ENCODE results near the gene RPL36AL. TPM values are rescaled to one million over a fixed set of nuclear protein-coding genes. Genes with fewer than 3 reads are reported as not detected.
A peak's percentile ranks its signal among the peaks of the same experiment; 100 is the strongest.

The RPL36AL gene
- total and polyA plus RNA-seq, 4 experiments from 2014 or later: 416 to 761 (median 555) TPM

DNA sequence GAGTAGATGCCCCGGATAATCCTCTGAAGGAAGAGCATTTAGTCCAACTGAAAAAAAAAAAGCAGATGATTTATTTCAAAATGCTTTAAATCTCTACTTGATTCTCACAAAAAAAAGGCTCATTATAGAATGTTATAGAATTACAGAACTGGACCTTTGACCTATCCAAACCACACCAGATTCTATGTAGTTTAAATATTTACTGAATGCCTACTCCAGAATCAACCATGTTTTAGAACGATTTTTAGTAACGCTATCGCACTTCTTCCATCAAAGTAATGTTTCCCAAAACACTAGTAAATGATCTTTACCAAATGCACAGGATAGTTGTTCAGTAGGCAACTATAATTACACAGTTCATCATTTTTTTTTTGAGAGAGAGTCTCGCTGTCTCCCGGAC, 36.8 kb downstream of the RPL36AL start:
- POLR2A ChIA-PET (ENCODE audit: partially characterized antibody): interaction anchor here (0.9 to 6.2 kb wide), 2 partner anchors 15 to 38 kb away, joined by 4 to 197 read pairs; partner anchors contain the start of genes LRR1, MGAT2 and RPL36AL

DNA sequence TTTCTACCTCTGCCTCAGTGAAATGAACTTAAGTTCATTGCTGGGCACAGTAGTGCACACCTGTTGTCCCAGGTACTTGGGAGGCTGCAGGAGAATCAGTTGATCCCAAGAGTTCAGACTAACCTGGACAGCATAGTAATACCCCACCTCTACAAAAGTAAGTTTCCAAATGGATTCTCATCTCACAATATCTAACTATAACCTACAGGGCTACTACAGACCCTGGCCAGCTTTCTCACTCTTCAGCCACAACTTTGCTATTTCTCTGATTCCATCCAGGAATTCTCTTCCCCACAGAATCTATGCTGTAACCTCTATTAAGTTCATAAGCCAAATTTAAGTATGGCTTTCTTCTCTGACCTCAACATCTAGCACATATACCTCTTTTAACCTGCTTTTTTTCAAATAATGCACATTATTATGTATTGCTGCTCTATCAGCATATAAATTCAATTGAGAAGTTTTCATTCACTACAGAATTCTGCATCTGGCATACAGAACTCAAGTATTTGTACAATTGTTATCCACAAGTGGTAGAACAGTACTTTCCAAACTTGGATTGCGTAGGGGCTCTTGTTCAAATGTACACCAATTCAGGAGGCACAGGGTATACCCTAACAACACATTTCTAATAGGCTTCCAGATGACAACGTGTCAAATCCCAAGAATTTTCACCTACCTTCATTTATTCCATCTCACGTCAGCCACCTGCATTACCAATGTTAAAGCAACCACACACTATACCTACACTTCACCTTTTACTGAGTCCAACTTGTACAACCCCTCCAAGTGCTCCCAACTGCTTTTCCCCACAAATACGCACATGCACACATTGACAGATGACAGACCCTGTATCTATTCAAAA, 38.1 kb downstream of the RPL36AL start:
- Mint-ChIP-seq H3K4me3 (peak overlapping the region in 6 of 8 donors; percentile 4 to 95 (median 40)), H3K27ac (peak overlapping the region in 6 of 7 donors; percentile 49 to 100 (median 68)), H3K36me3 (peaks cover 39 to 71% of the 10 kb centered on the region in 2 donors), H3K9me3 (peaks cover 0 to 12% (median 0%) of the 10 kb centered on the region in 8 donors), H3K27me3 (peaks cover 0 to 4% of the 10 kb centered on the region in 2 donors), H3K4me1 (peaks cover 48 to 88% (median 58%) of the 10 kb centered on the region in 4 donors)
- CTCF ChIA-PET (ENCODE audit: partially characterized antibody): interaction anchor here (1.0 to 1.2 kb wide), 2 partner anchors 38 kb away, joined by 3 to 4 read pairs; partner anchors contain the start of genes MGAT2 and RPL36AL
- H3K4me1 ChIP-seq (ENCODE audit: insufficient read depth, low read length): peaks cover 52% of the 10 kb centered on the region
- H3K27ac ChIP-seq (ENCODE audit: low read depth, low read length): no peak overlapping the region
- H3K9me3 ChIP-seq (ENCODE audit: control insufficient read depth in 1 of 2, low read length in 2 of 2): no peaks in the 10 kb centered on the region
- no peak overlapping the region for H3K4me3 ChIP-seq (ENCODE audit: low read length in 2 of 2)
- H3K36me3 ChIP-seq (ENCODE audit: insufficient read depth, low read length): peaks cover 30% of the 10 kb centered on the region
- no peak for DNase-seq
- POLR2A ChIA-PET (ENCODE audit: partially characterized antibody): interaction anchor here (0.9 to 6.2 kb wide), 2 partner anchors 16 to 40 kb away, joined by 4 to 197 read pairs; partner anchors contain the start of genes LRR1, MGAT2 and RPL36AL
- intact Hi-C loops (cut with micrococcal nuclease): no loop called here
- no peaks in the 10 kb centered on the region for H3K27me3 ChIP-seq (ENCODE audit: insufficient read depth, low read length)

More for the DNA sequence above, 36.8 kb downstream of the RPL36AL start:
- Histone ChIP-seq H3K27ac (ENCODE audit: low read depth, low read length) (peak overlapping the region; percentile 95), H3K36me3 (ENCODE audit: insufficient read depth, low read length) (peaks cover 24% of the 10 kb centered on the region), H3K27me3 (ENCODE audit: insufficient read depth, low read length) (no peaks in the 10 kb centered on the region), H3K9me3 (ENCODE audit: control insufficient read depth in 1 of 2, low read length in 2 of 2) (no peaks in the 10 kb centered on the region), H3K4me3 (ENCODE audit: low read length in 2 of 2) (peak overlapping the region in 1 of 2 donors; percentile 98), H3K4me1 (ENCODE audit: insufficient read depth, low read length) (peaks cover 52% of the 10 kb centered on the region)
- H3K36me3 Mint-ChIP-seq: peaks cover 33 to 63% of the 10 kb centered on the region in 2 donors
- peaks cover 41 to 82% (median 56%) of the 10 kb centered on the region in 4 donors for H3K4me1 Mint-ChIP-seq
- intact Hi-C loops (cut with micrococcal nuclease): no loop called here
- peak overlapping the region; percentile 87 to 98 (median 95) for H3K4me3 Mint-ChIP-seq
- peaks cover 0 to 12% (median 0%) of the 10 kb centered on the region in 8 donors for H3K9me3 Mint-ChIP-seq
- CTCF ChIA-PET (ENCODE audit: partially characterized antibody): interaction anchor here (1.0 kb wide), 1 partner anchor 36 kb away, joined by 4 read pairs; the partner anchor contains the start of gene RPL36AL
- H3K27ac Mint-ChIP-seq: peak overlapping the region; percentile 36 to 100 (median 92)
- H3K27me3 Mint-ChIP-seq: peaks cover 0 to 4% of the 10 kb centered on the region in 2 donors
- no peak for DNase-seq

DNA sequence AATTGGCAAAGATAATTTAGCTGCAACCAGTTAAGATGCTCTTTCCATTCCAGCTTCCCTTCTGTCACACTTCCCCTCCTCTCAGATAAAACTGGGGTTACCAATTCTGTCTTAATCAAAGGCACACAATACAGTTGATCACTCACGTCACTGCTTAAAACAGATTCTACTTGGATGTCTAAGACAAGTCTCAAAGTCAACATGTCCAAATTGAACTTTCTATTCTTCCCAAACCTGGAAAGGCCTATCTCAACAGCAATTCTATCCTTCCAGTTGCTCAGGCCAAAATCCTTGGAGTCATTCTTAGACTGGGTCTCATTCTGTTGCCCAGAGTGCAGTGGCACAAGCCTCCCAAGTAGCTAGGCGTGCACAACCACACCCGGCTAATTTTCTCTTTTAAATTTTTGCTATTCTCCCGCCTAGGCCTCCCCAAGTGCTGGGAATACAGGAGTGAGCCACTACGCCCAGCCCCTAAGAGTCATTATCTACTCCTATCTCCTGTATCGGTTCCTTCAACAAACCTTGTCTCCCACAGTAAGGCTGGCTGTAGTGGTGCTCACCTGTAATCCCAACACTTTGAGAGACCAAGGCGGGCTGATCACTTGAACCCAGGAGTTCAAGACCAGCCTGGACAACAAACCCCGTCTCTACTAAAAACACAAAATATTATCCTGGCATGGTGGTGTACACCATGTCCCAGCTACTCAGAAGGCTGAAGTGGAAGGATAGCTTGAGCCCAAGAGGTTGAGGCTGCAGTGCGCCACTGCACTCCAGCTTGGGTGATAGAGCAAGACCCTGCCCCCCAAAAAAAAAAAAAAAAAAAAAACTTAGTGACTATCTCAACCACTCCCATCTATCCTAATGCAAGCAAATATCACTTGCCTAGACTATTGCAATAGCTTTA, 39.0 kb downstream of the RPL36AL start:
- H3K4me1 Mint-ChIP-seq: peaks cover 46 to 80% (median 55%) of the 10 kb centered on the region in 4 donors
- Histone ChIP-seq H3K4me3 (ENCODE audit: low read length in 2 of 2) (no peak overlapping the region), H3K36me3 (ENCODE audit: insufficient read depth, low read length) (peaks cover 36% of the 10 kb centered on the region), H3K27ac (ENCODE audit: low read depth, low read length) (no peak overlapping the region), H3K4me1 (ENCODE audit: insufficient read depth, low read length) (peaks cover 52% of the 10 kb centered on the region), H3K9me3 (ENCODE audit: control insufficient read depth in 1 of 2, low read length in 2 of 2) (no peaks in the 10 kb centered on the region), H3K27me3 (ENCODE audit: insufficient read depth, low read length) (no peaks in the 10 kb centered on the region)
- H3K27ac Mint-ChIP-seq: peak overlapping the region; percentile 18 to 100 (median 84)
- CTCF ChIA-PET (ENCODE audit: partially characterized antibody): interaction anchor here (1.1 to 1.2 kb wide), 2 partner anchors 39 to 53 kb away, joined by 3 to 5 read pairs; partner anchors contain the start of genes MGAT2 and RPL36AL
- peak overlapping the region in 5 of 8 donors; percentile 13 to 45 (median 40) for H3K4me3 Mint-ChIP-seq
- POLR2A ChIA-PET (ENCODE audit: partially characterized antibody): interaction anchor here (0.6 to 1.2 kb wide), 2 partner anchors 9 to 545 kb away, joined by 3 read pairs; no protein-coding TSS in a partner anchor
- H3K27me3 Mint-ChIP-seq: peaks cover 0 to 4% of the 10 kb centered on the region in 2 donors
- peaks cover 46 to 73% of the 10 kb centered on the region in 2 donors for H3K36me3 Mint-ChIP-seq
- peaks cover 0 to 7% (median 0%) of the 10 kb centered on the region in 8 donors for H3K9me3 Mint-ChIP-seq
- intact Hi-C loops (cut with micrococcal nuclease): no loop called here
- DNase-seq: no peak

DNA sequence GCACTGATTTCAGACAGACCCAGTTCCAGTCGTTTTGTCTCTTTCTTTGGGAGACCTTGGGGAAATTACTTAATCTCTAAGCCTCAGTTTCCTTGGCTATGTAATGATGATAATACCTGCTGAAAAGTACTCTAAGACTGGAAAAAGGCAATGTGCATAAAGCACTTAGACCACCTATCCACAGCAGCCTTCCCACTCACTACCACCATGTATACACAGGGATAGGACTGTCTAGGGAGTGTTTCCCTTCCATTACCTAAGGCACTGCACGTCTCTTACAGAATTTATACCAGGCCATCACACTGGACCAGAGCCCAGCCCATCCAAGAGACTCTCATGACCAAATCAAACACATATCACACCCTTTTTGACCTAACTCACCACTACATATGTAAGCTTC, 40.6 kb downstream of the RPL36AL start:
- H3K9me3 Mint-ChIP-seq: no peaks in the 10 kb centered on the region
- Histone ChIP-seq H3K27ac (ENCODE audit: low read depth, low read length) (no peak overlapping the region), H3K4me3 (ENCODE audit: low read length in 2 of 2) (no peak overlapping the region), H3K4me1 (ENCODE audit: insufficient read depth, low read length) (peaks cover 51% of the 10 kb centered on the region), H3K9me3 (ENCODE audit: control insufficient read depth in 1 of 2, low read length in 2 of 2) (no peaks in the 10 kb centered on the region), H3K27me3 (ENCODE audit: insufficient read depth, low read length) (no peaks in the 10 kb centered on the region), H3K36me3 (ENCODE audit: insufficient read depth, low read length) (peaks cover 42% of the 10 kb centered on the region)
- H3K27ac Mint-ChIP-seq: peak overlapping the region in 5 of 7 donors; percentile 29 to 88 (median 43)
- ChIA-PET CTCF (ENCODE audit: partially characterized antibody) (interaction anchor here (1.6 kb wide), 1 partner anchor 41 kb away, joined by 5 read pairs; the partner anchor contains the start of genes MGAT2 and RPL36AL), POLR2A (ENCODE audit: partially characterized antibody) (interaction anchor here (1.6 kb wide), 1 partner anchor 41 kb away, joined by 6 read pairs; the partner anchor contains the start of gene MGAT2)
- H3K4me1 Mint-ChIP-seq: peaks cover 39 to 64% (median 52%) of the 10 kb centered on the region in 4 donors
- no peak for DNase-seq
- peaks cover 45 to 65% of the 10 kb centered on the region in 2 donors for H3K36me3 Mint-ChIP-seq
- intact Hi-C loops (cut with micrococcal nuclease): no loop called here
- H3K27me3 Mint-ChIP-seq: no peaks in the 10 kb centered on the region
- peak overlapping the region in 1 of 8 donors; percentile 1 for H3K4me3 Mint-ChIP-seq

DNA sequence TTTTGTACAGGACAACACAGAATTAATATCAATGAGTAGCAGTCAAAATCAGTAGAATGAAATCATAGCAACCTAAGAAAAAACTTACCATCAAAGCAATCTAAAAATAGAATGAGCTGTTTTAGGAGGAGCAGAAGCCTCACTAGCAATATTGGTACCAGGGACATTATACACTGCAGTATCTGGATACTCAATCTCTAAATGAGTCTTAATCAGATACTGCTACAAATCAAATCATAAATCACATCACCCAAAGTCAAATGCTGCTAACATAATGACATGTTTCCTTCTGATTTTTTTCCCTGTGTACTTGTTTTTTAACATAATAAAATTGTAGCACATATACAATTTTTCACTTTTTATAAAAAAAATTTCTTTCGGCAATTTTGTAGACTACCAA, 42.3 kb downstream of the RPL36AL start:
- H3K36me3 ChIP-seq (ENCODE audit: insufficient read depth, low read length): peaks cover 35% of the 10 kb centered on the region

DNA sequence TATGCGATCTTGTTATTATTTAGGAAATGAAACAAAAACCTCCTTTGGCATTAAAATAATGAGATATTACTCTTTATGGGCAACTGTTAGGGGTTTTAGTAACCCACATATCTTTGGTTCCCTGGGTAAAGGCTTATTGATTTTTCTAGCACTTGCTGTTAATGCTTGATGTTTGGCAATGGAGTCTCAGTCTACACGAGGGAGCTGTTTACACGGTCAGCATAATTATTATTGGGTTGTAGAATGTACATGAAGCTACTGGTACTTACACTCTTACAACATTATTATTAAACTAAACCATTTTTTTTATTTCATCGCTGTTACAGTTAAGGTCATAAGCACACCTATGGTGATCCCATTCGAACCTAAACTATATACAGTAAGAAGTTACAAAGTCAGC, 46.4 kb downstream of the RPL36AL start:
- Histone ChIP-seq H3K4me3 (ENCODE audit: low read length in 2 of 2) (no peak overlapping the region), H3K4me1 (ENCODE audit: insufficient read depth, low read length) (peaks cover 4% of the 10 kb centered on the region), H3K27me3 (ENCODE audit: insufficient read depth, low read length) (no peaks in the 10 kb centered on the region), H3K27ac (ENCODE audit: low read depth, low read length) (no peak overlapping the region), H3K9me3 (ENCODE audit: control insufficient read depth in 1 of 2, low read length in 2 of 2) (no peaks in the 10 kb centered on the region), H3K36me3 (ENCODE audit: insufficient read depth, low read length) (peaks cover 21% of the 10 kb centered on the region)
- Mint-ChIP-seq H3K36me3 (peaks cover 40 to 59% of the 10 kb centered on the region in 2 donors), H3K4me3 (no peak overlapping the region), H3K9me3 (peaks cover 0 to 9% (median 2%) of the 10 kb centered on the region in 8 donors), H3K4me1 (peaks cover 5 to 11% (median 7%) of the 10 kb centered on the region in 4 donors), H3K27ac (no peak overlapping the region), H3K27me3 (no peaks in the 10 kb centered on the region)
- CTCF ChIA-PET (ENCODE audit: partially characterized antibody): no interaction called here
- DNase-seq: no peak
- POLR2A ChIA-PET (ENCODE audit: partially characterized antibody): interaction anchor here (0.6 kb wide), 1 partner anchor 11 kb away, joined by 3 read pairs; no protein-coding TSS in a partner anchor
- intact Hi-C loops (cut with micrococcal nuclease): no loop called here

More for the DNA sequence above, 42.3 kb downstream of the RPL36AL start:
- peaks cover 30 to 47% (median 39%) of the 10 kb centered on the region in 4 donors for H3K4me1 Mint-ChIP-seq
- Histone ChIP-seq H3K27ac (ENCODE audit: low read depth, low read length) (no peak overlapping the region), H3K9me3 (ENCODE audit: control insufficient read depth in 1 of 2, low read length in 2 of 2) (no peaks in the 10 kb centered on the region), H3K27me3 (ENCODE audit: insufficient read depth, low read length) (no peaks in the 10 kb centered on the region), H3K4me1 (ENCODE audit: insufficient read depth, low read length) (peaks cover 34% of the 10 kb centered on the region), H3K4me3 (ENCODE audit: low read length in 2 of 2) (no peak overlapping the region)
- CTCF ChIA-PET (ENCODE audit: partially characterized antibody): interaction anchor here (1.6 kb wide), 1 partner anchor 41 kb away, joined by 3 read pairs; no protein-coding TSS in a partner anchor
- H3K27ac Mint-ChIP-seq: peak overlapping the region in 3 of 7 donors; percentile 35 to 69 (median 53)
- peaks cover 49 to 60% of the 10 kb centered on the region in 2 donors for H3K36me3 Mint-ChIP-seq
- no peaks in the 10 kb centered on the region for H3K9me3 Mint-ChIP-seq
- POLR2A ChIA-PET (ENCODE audit: partially characterized antibody): no interaction called here
- intact Hi-C loops (cut with micrococcal nuclease): no loop called here
- no peaks in the 10 kb centered on the region for H3K27me3 Mint-ChIP-seq
- H3K4me3 Mint-ChIP-seq: no peak overlapping the region
- DNase-seq: no peak

Data from CD4-positive, alpha-beta memory T cell (primary cell).